ENCODE results near the gene KIF19.

DNA sequence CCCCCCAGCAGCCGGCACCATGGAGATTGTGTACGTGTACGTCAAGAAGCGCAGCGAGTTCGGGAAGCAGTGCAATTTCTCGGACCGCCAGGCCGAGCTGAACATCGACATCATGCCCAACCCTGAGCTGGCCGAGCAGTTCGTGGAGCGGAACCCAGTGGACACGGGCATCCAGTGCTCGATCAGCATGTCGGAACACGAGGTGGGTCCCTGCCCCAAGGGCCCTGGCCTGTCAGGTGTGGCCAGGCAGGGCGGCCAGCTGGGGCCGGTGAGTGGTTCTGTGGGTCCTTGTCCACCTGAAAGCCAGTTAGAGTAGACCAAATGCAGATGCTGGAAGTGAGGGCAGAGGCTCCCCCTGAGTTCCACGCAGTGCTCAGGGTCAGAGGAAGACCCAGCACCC lies 44.2 kb upstream of the KIF19 start:
- no peak for TF ChIP-seq RCOR1 (IDR thresholded peaks at IDR 0.05; ENCODE audit: insufficient replicate concordance, low read length)
- TF ChIP-seq, protein P1, sequence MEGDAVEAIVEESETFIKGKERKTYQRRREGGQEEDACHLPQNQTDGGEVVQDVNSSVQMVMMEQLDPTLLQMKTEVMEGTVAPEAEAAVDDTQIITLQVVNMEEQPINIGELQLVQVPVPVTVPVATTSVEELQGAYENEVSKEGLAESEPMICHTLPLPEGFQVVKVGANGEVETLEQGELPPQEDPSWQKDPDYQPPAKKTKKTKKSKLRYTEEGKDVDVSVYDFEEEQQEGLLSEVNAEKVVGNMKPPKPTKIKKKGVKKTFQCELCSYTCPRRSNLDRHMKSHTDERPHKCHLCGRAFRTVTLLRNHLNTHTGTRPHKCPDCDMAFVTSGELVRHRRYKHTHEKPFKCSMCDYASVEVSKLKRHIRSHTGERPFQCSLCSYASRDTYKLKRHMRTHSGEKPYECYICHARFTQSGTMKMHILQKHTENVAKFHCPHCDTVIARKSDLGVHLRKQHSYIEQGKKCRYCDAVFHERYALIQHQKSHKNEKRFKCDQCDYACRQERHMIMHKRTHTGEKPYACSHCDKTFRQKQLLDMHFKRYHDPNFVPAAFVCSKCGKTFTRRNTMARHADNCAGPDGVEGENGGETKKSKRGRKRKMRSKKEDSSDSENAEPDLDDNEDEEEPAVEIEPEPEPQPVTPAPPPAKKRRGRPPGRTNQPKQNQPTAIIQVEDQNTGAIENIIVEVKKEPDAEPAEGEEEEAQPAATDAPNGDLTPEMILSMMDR (conservative IDR thresholded peaks at IDR 0.05; ENCODE audit: low read depth, low read length), result no peak
- no peak for TF ChIP-seq POLR2A (IDR thresholded peaks at IDR 0.05; ENCODE audit: low read depth, low read length)
- TF ChIP-seq, protein P2, sequence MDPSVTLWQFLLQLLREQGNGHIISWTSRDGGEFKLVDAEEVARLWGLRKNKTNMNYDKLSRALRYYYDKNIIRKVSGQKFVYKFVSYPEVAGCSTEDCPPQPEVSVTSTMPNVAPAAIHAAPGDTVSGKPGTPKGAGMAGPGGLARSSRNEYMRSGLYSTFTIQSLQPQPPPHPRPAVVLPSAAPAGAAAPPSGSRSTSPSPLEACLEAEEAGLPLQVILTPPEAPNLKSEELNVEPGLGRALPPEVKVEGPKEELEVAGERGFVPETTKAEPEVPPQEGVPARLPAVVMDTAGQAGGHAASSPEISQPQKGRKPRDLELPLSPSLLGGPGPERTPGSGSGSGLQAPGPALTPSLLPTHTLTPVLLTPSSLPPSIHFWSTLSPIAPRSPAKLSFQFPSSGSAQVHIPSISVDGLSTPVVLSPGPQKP (IDR thresholded peaks at IDR 0.05; ENCODE audit: borderline replicate concordance, low read depth, low read length), result no peak
- TF ChIP-seq FOS (IDR thresholded peaks at IDR 0.05; ENCODE audit: low read depth, low read length), result no peak
- TF ChIP-seq, protein P3, sequence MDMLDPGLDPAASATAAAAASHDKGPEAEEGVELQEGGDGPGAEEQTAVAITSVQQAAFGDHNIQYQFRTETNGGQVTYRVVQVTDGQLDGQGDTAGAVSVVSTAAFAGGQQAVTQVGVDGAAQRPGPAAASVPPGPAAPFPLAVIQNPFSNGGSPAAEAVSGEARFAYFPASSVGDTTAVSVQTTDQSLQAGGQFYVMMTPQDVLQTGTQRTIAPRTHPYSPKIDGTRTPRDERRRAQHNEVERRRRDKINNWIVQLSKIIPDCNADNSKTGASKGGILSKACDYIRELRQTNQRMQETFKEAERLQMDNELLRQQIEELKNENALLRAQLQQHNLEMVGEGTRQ (IDR thresholded peaks at IDR 0.05; ENCODE audit: low read depth, low read length), result no peak
- TF ChIP-seq NFE2L2 (IDR thresholded peaks at IDR 0.05; ENCODE audit: low read depth, low read length), result no peak
- TF ChIP-seq RFX5 (IDR thresholded peaks at IDR 0.05; ENCODE audit: low read depth, low read length), result no peak
- no peak for TF ChIP-seq RAD21 (IDR thresholded peaks at IDR 0.05; ENCODE audit: low read length)
- TF ChIP-seq MXI1 (IDR thresholded peaks at IDR 0.05; ENCODE audit: borderline replicate concordance, low read depth, low read length), result no peak
- no peak for TF ChIP-seq SMC3 (IDR thresholded peaks at IDR 0.05; ENCODE audit: low read depth, low read length)
- TF ChIP-seq CEBPB (IDR thresholded peaks at IDR 0.05; ENCODE audit: low read depth, low read length), result no peak
- no peak for TF ChIP-seq MAZ (IDR thresholded peaks at IDR 0.05; ENCODE audit: borderline replicate concordance, low read depth, low read length)
- no peak for TF ChIP-seq MAFK (IDR thresholded peaks at IDR 0.05; ENCODE audit: low read depth, low read length)
